Smooth muscle cell (in vitro differentiated cells): Measurements from ENCODE around the gene SPDYE1. TPM values are rescaled to one million over a fixed set of nuclear protein-coding genes. Genes with fewer than 3 reads are reported as not detected.
"Not testable (repeated sequence)": the region's sequence is repeated elsewhere in the genome, so short reads cannot be mapped to it uniquely, and the experiment has no call there.

Source experiments
- DNase-seq: peaks from one replicate; lab custom pipeline; 2025; ENCODE audit not compliant: unreplicated experiment; lab: John Stamatoyannopoulos, UW
- H2AFZ ChIP-seq: fragments of 200-600 bp; sonication (generic); 2 replicates; pipeline ENCODE4 v1.6.0; 2016; ENCODE audit warnings: antibody characterized with exemption, low read depth, mild to moderate bottlenecking
- H3F3A ChIP-seq: fragments of 200-600 bp; sonication (generic); 2 replicates; pipeline ENCODE4 v1.6.0; 2017; ENCODE audit warnings: antibody characterized with exemption, low read depth
- H3K27ac ChIP-seq: fragments of 200-600 bp; sonication (generic); 2 replicates; pipeline ENCODE4 v1.5.1; 2016; ENCODE audit warnings: low read depth, mild to moderate bottlenecking
- H3K27me3 ChIP-seq: fragments of 200-600 bp; sonication (generic); 2 replicates; pipeline ENCODE4 v1.6.1; 2016; ENCODE audit warnings: low read depth, mild to moderate bottlenecking
- H3K36me3 ChIP-seq: fragments of 200-600 bp; sonication (generic); 2 replicates; pipeline ENCODE4 v1.5.1; 2016; ENCODE audit warnings: low read depth
- H3K4me1 ChIP-seq: fragments of 200-600 bp; sonication (generic); 2 replicates; pipeline ENCODE4 v1.5.1; 2016; ENCODE audit warnings: low read depth
- H3K4me2 ChIP-seq: fragments of 200-600 bp; sonication (generic); 2 replicates; pipeline ENCODE4 v1.6.0; 2016; ENCODE audit warnings: mild to moderate bottlenecking
- H3K4me3 ChIP-seq: fragments of 200-600 bp; sonication (generic); 2 replicates; pipeline ENCODE4 v1.5.1; 2016; ENCODE audit warnings: mild to moderate bottlenecking
- H3K79me2 ChIP-seq: fragments of 200-600 bp; sonication (generic); 2 replicates; pipeline ENCODE4 v1.6.0; 2016; ENCODE audit warnings: low read depth, mild to moderate bottlenecking
- H3K9ac ChIP-seq: fragments of 200-600 bp; sonication (generic); 2 replicates; pipeline ENCODE4 v1.6.0; 2016; ENCODE audit warnings: low read depth
- H3K9me3 ChIP-seq: fragments of 200-600 bp; sonication (generic); replicated peaks from 2 replicates; pipeline ENCODE4 v1.5.1; 2016; ENCODE audit warnings: low read depth
- H4K20me1 ChIP-seq: fragments of 200-600 bp; sonication (generic); 2 replicates; pipeline ENCODE4 v1.6.0; 2016; ENCODE audit warnings: low read depth
- WGBS: methylation state at CpG from one replicate; pipeline ENCODE4 v1.1.7; 2016; ENCODE audit warnings: low lambda C conversion rate; 5-methylcytosine and 5-hydroxymethylcytosine counted together
- polyA plus RNA-seq: library from polyadenylated mRNA; unstranded; fragments of >200 nt; fragmentation: Nextera tagmentation; extraction: Ambion mirVana; gene quantifications from 2 replicates; pipeline ENCODE4 v1.2.1, GENCODE V29; 2016
- total RNA-seq: library from RNA; depleted of rRNA; stranded (reverse); fragments of >200 nt; gene quantifications from 2 replicates; pipeline ENCODE4 v1.2.3, GENCODE V29; 2014
- TF ChIP-seq, protein P1 (sequence below): fragments of 200-600 bp; sonication (generic); IDR thresholded peaks from 2 replicates; pipeline ENCODE4 v1.5.1; 2017; ENCODE audit warnings: borderline replicate concordance, mild to moderate bottlenecking, antibody characterized with exemption; ENCODE audit not compliant: insufficient read depth, poor library complexity, severe bottlenecking

SPDYE1 gene
- total and polyA plus RNA-seq, 2 experiments from 2014 or later = 0.15 TPM; not detected in 1

DNA sequence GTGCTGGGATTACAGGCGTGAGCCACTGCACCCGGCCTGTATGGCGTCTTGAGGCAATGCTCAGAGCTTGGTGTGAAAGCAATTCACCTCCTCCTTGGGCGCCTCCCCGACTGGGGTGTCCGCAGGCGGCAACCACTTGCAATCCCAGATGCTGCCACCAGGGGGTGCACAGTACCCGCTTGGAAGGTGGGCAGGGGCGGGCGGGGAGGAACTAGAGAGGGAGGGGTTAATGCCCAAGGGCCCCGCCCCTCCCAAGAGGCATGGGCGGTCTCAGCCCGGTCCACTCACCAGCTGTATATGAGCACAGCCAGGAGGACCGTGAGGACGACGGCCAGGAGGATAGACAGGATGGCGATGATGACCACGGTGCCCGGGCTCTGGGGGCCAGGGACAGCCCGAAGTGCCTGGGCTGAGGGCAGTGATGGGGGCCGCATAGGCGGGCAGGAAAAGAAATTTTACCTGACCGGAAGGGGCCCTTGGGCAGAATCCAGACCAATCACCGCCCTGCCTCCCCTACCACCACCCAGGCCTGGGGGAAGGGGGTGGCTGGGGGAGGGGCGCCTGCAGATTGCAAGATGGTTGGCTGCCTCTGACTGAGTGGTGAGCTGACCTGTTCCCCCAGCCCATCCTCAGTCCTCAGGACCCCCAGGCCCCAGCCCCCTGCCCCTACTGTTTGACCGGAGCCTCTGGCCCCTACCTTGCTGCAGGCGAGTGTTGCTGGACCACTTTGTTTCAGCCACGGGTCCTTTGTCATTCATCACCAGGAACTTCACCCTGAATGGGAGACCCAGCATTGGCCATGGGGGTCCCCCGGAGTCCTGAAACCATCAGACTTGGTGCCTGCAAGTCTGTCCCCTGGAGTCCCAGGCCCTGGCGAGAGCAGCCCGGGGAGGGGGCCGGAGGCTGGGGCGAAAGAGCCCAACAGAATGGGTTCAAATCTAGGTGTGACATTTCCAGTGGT is 11.5 kb upstream of the SPDYE1 start:
- not testable (repeated sequence) for H4K20me1 ChIP-seq, H3K79me2 ChIP-seq, H3F3A ChIP-seq, H3K9ac ChIP-seq, H2AFZ ChIP-seq, H3K27ac ChIP-seq, H3K4me3 ChIP-seq, H3K4me1 ChIP-seq, H3K9me3 ChIP-seq, H3K27me3 ChIP-seq, H3K36me3 ChIP-seq
- 25% methylated on average over 19 of the region's 33 CpGs for WGBS
- DNase-seq = peak; percentile 38
- TF ChIP-seq, protein P1, sequence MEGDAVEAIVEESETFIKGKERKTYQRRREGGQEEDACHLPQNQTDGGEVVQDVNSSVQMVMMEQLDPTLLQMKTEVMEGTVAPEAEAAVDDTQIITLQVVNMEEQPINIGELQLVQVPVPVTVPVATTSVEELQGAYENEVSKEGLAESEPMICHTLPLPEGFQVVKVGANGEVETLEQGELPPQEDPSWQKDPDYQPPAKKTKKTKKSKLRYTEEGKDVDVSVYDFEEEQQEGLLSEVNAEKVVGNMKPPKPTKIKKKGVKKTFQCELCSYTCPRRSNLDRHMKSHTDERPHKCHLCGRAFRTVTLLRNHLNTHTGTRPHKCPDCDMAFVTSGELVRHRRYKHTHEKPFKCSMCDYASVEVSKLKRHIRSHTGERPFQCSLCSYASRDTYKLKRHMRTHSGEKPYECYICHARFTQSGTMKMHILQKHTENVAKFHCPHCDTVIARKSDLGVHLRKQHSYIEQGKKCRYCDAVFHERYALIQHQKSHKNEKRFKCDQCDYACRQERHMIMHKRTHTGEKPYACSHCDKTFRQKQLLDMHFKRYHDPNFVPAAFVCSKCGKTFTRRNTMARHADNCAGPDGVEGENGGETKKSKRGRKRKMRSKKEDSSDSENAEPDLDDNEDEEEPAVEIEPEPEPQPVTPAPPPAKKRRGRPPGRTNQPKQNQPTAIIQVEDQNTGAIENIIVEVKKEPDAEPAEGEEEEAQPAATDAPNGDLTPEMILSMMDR = peak; percentile 55
- H3K4me2 ChIP-seq = peak overlapping the region; percentile 58

DNA sequence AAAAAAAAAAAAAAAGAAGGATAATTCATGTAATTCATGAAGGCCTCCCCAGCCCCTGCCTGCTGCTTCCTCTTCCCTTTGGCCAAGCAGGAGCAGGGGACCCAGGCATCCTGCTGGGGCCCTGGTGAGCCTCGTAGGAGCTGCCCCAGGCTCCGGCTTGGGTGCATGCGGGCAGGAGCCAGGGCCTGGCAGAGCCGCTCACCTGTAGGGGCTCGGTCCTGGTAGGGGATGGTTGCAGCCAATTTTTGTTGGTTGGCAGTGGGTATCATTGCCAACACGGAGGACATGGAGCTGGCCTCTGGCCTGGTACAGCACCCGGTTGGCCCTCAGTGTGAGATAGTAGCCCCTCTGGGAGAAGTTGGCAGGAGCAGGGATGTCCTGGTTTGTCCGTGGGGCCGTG is 10.2 kb upstream of the SPDYE1 start:
- 94% methylated on average over 9 of the region's 9 CpGs for WGBS
- not testable (repeated sequence) for H3K4me1 ChIP-seq, H2AFZ ChIP-seq, H3K4me2 ChIP-seq, H3K4me3 ChIP-seq, H3K27ac ChIP-seq, H3K79me2 ChIP-seq, DNase-seq, H3K27me3 ChIP-seq, H4K20me1 ChIP-seq, H3K9me3 ChIP-seq, H3K36me3 ChIP-seq, H3F3A ChIP-seq, H3K9ac ChIP-seq

DNA sequence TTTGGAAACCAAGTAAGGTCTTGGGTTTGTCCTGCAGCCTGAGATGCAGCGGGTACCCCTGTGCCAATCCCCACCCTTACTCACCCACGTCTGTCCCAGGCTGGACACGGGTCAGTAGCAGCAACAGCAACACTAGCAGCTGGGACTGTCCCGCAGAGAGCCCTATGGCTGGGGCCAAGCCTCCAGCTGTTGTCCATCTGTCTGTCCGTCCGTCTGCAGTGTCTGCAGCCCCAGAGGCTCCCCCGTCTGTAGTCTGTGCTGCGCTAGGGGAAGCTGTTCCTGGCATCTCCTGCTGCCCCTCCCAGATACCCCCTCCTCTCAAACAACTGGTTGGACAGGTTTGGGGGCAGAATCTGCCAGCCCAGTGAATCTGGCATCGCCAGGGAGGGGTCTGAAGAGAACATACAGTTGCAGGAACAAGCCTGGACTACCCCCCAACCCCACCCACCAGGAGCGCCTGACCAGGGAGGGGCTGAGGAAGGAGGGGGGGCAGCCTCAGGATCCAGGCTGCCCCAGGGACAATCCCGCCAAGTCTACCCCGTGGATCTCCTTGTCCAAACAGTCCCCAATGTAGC is 7.6 kb upstream of the SPDYE1 start:
- H2AFZ ChIP-seq, H3K36me3 ChIP-seq, H3K9ac ChIP-seq, H3F3A ChIP-seq, H3K27ac ChIP-seq, H4K20me1 ChIP-seq, H3K9me3 ChIP-seq, DNase-seq, H3K4me1 ChIP-seq, H3K4me2 ChIP-seq, H3K27me3 ChIP-seq, H3K4me3 ChIP-seq, H3K79me2 ChIP-seq: not testable (repeated sequence)
- WGBS = 91% methylated on average over 12 of the region's 12 CpGs

DNA sequence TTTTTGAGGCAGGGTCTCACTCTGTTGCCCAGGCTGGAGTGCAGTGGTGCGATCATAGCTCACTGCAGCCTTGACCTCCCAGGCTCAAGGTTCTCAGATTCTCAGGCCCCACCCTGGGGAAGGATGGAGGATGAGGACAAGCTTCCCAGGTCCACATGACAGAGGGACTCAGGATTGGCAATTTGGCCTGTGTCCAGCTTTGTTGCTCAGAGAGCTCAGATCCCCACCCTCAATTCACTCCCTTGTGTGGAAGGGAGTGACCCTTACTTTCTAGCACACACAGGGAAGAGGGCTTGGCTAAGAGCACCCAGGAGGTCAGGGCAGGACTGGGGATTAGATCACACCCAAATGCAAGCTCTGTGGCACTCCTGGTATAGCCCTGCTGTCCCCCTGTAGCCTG is 6.9 kb upstream of the SPDYE1 start:
- H3K4me2 ChIP-seq, H3K27ac ChIP-seq, H2AFZ ChIP-seq, H3K4me1 ChIP-seq, H3K9ac ChIP-seq, H3K79me2 ChIP-seq, H3K36me3 ChIP-seq, H3K4me3 ChIP-seq, H3F3A ChIP-seq, H4K20me1 ChIP-seq, H3K27me3 ChIP-seq, DNase-seq, H3K9me3 ChIP-seq: not testable (repeated sequence)
- WGBS = 100% methylated on average over 1 of the region's 1 CpG

DNA sequence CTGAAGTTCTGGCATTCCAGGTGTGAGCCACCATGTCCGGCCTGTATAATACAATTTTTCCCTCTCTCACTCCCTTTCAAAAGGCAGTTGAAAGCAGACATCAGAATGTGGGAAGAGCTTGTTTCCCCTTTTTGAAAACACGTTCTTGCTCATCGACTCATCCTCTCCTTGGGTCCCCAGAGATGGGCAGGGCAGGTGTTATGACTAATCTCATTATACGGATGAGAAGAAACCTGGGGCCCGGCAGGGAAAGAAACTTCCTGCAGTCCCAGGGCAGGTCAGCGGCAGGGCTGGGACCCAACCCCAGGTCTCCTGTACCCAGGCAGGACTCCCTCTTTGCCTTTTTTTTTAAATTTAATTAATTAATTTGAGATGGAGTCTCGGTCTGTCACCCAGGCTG is 4.8 kb upstream of the SPDYE1 start:
- 66% methylated on average over 7 of the region's 7 CpGs for WGBS
- H4K20me1 ChIP-seq, H3K79me2 ChIP-seq, H3K9ac ChIP-seq, H3K27me3 ChIP-seq, H3K4me3 ChIP-seq, H3K4me1 ChIP-seq, H3K4me2 ChIP-seq, H3K9me3 ChIP-seq, H3K36me3 ChIP-seq, DNase-seq, H3F3A ChIP-seq, H2AFZ ChIP-seq: not testable (repeated sequence)
- peak overlapping the region; percentile 19 for H3K27ac ChIP-seq

DNA sequence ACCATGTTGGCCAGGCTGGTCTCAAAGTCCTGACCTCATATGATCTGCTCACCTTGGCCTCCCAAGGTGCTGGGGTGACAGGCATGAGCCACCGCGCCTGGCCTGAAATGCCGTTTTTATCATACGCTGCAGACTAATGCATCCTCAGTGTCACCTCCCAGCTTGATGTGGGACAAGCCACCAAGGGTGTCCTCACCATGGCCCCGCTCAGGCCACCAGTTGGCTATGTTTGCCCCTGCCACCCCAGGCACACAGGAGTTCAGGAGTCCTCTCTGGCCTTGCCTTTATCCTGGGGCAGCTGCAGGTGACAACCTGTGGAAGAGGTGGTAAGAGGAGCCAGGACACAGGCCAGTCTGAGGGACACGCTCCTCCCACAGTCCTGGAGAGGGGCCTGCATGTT is 3.0 kb upstream of the SPDYE1 start:
- H3K4me2 ChIP-seq, H2AFZ ChIP-seq, H3K4me1 ChIP-seq, H4K20me1 ChIP-seq, H3K36me3 ChIP-seq, H3K27ac ChIP-seq, H3K9me3 ChIP-seq, DNase-seq, H3F3A ChIP-seq, H3K79me2 ChIP-seq, H3K9ac ChIP-seq, H3K4me3 ChIP-seq, H3K27me3 ChIP-seq: not testable (repeated sequence)
- 100% methylated on average over 5 of the region's 6 CpGs for WGBS

DNA sequence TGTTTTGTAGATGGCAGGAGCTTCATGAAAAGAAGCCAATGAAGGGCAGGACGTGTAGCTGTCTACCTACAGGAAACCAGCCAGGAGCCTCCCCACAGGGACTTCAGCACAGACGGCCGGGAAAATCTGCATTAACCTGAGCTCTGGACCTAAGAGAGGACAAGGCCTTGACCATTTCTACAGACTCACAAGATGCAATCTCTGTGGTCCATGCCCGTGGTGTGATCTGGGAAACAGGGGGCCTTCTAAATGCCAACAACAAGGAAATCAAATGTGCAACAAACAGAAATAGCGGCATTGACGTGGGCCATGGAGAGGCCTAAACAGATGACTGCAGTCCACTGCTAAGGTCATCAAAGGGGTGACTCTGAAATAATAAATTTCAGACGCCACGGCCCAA is 14.4 kb downstream of the SPDYE1 start:
- not testable (repeated sequence) for H3K9me3 ChIP-seq, H3K27ac ChIP-seq, H3K9ac ChIP-seq, H2AFZ ChIP-seq, H3K4me3 ChIP-seq, H3K4me1 ChIP-seq, DNase-seq, H3F3A ChIP-seq, H3K36me3 ChIP-seq, H4K20me1 ChIP-seq, H3K79me2 ChIP-seq, H3K4me2 ChIP-seq, H3K27me3 ChIP-seq
- 95% methylated on average over 8 of the region's 8 CpGs for WGBS

DNA sequence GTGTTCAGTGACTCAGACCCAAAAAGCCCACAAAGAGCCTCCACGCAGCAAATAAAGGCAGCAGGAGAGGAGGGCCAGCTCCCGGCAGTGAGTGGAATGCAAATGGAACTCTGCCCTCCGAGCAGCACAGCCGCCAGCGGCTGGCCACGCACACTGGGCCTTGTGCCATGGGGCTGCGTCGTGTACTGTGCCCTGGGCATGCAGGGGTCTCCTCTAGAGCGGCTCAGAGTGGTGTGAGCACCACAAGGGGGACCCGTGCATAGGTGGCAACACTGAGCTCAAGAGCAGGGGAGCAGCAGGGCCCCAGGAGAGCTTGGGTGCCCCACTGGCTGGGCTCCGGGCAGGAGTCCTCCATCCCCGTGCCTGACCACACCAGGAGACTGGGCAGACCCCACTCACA is 17.4 kb downstream of the SPDYE1 start:
- H3K4me1 ChIP-seq, H3K9ac ChIP-seq, H4K20me1 ChIP-seq, H2AFZ ChIP-seq, DNase-seq, H3K27ac ChIP-seq, H3F3A ChIP-seq, H3K4me3 ChIP-seq, H3K4me2 ChIP-seq, H3K36me3 ChIP-seq, H3K9me3 ChIP-seq, H3K27me3 ChIP-seq: not testable (repeated sequence)
- H3K79me2 ChIP-seq = peaks cover 13% of the 10 kb centered on the region
- 97% methylated on average over 12 of the region's 12 CpGs for WGBS
